Stimulated activated naive CD8-positive, alpha-beta T cell treated with anti-CD3 and anti-CD28 coated beads, Interleukin-15, Interleukin-2, amounts not matched to agents 100 ng/mL and 50 ng/mL, for 24 hours (primary cell): ENCODE results near the gene CYTH1.
A peak's percentile ranks its signal among the peaks of the same experiment; 100 is the strongest.

Source experiments
- H3K27ac Mint-ChIP-seq: one replicate; pipeline ENCODE4 v1.8.0; 2021; ENCODE audit warnings: mild to moderate bottlenecking, mixed read lengths
- H3K27me3 Mint-ChIP-seq: one replicate; pipeline ENCODE4 v1.8.0; 2021; ENCODE audit warnings: mixed read lengths
- H3K36me3 Mint-ChIP-seq: one replicate; pipeline ENCODE4 v1.8.0; 2021; ENCODE audit warnings: low read depth, mixed read lengths
- H3K4me1 Mint-ChIP-seq: one replicate; pipeline ENCODE4 v1.8.0; 2021; ENCODE audit warnings: low read depth, mixed read lengths
- H3K4me3 Mint-ChIP-seq: one replicate; pipeline ENCODE4 v1.8.0; 2021; ENCODE audit warnings: mild to moderate bottlenecking, mixed read lengths
- H3K9me3 Mint-ChIP-seq: one replicate; pipeline ENCODE4 v1.8.0; 2021; ENCODE audit warnings: mixed read lengths

Gene CYTH1

DNA sequence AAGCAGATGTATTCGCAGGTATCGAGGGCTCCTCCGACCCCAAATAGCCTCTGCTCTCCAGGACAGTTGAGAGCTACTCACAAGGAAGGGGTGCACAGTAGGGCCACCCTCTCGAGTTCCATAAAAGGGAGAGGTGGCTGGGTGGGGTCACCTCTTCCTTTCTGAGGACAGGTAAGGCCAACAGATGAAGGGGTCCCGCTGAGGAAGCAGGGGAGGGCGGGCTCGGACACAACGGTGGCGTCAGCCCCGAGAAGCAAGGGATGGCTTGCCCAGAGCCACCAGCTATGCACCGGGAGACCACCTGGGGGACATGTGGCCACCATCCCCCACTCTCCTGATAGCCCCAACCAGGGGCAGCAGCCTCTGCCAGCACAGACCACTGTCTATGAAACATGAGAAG lies 15.1 kb upstream of the CYTH1 start:
- Mint-ChIP-seq H3K27ac (no peak overlapping the region), H3K4me1 (peaks cover 33% of the 10 kb centered on the region)

DNA sequence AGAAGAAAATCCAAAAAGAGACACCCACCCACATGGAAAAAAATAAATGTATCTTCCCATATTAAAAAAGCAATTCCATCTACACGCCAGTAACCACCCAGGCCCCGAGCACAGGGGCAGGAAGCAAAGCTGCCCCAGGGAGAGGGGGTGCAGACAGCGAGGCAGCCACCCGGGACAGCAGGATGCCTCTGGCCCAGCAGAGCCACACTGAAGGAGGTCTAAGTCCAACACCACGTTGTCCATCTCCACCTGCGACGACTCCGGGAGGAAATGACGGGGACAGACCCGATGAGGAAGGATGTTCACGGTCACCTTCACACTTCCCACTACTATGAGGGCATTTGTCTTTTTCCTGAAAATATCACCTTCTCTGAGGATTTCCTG lies 14.4 kb upstream of the CYTH1 start:
- Mint-ChIP-seq H3K27me3 (no peaks in the 10 kb centered on the region), H3K36me3 (peaks cover 80% of the 10 kb centered on the region), H3K27ac (peak overlapping the region; percentile 28), H3K4me3 (no peak overlapping the region), H3K9me3 (no peaks in the 10 kb centered on the region), H3K4me1 (peaks cover 39% of the 10 kb centered on the region)

More for the DNA sequence above, 15.1 kb upstream of the CYTH1 start:
- H3K36me3 Mint-ChIP-seq, result peaks cover 77% of the 10 kb centered on the region
- H3K4me3 Mint-ChIP-seq, result no peak overlapping the region
- no peaks in the 10 kb centered on the region for H3K27me3 Mint-ChIP-seq
- H3K9me3 Mint-ChIP-seq, result no peaks in the 10 kb centered on the region

DNA sequence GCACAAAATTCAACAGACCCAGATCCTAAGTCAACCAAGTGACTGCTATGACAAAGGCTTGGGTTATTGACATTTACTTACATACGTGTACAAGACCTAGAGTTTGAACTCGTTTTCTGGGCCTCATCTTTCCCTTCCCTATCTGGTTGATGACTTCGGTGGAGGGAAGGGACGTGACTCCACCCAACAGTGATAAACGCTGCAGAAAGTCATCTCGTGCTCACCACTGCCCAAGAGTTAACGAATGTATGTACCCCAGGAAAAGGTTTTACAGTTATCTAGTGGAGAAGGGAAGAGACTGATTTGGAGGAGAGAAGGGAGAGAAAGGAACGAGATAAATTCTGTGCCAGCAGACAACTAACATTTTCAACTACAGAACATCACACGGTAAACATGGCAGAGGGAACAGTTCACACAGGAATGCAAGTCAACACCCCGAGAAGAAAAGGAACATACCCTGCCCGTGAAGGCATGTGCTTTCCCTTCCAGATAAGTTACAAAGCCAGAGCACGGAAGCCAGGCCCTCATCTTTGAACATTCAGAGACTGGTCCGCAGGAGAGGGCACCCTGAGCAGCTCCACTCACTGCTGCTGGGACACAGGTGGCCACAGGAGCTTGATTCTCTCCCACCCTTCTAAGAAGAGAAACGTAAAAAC lies 13.9 kb upstream of the CYTH1 start:
- Mint-ChIP-seq H3K9me3 (no peaks in the 10 kb centered on the region), H3K4me3 (no peak overlapping the region), H3K27me3 (no peaks in the 10 kb centered on the region), H3K36me3 (peaks cover 76% of the 10 kb centered on the region), H3K4me1 (peaks cover 41% of the 10 kb centered on the region), H3K27ac (peak overlapping the region; percentile 28)

- Mint-ChIP-seq H3K27me3 (no peaks in the 10 kb centered on the region), H3K36me3 (peaks cover 75% of the 10 kb centered on the region), H3K4me1 (peaks cover 49% of the 10 kb centered on the region), H3K27ac (peak overlapping the region; percentile 19), H3K4me3 (no peak overlapping the region), H3K9me3 (no peaks in the 10 kb centered on the region)
Observed at GRCh38 chr17:78794864-78795640, 13.0 kb upstream of the CYTH1 start.

DNA sequence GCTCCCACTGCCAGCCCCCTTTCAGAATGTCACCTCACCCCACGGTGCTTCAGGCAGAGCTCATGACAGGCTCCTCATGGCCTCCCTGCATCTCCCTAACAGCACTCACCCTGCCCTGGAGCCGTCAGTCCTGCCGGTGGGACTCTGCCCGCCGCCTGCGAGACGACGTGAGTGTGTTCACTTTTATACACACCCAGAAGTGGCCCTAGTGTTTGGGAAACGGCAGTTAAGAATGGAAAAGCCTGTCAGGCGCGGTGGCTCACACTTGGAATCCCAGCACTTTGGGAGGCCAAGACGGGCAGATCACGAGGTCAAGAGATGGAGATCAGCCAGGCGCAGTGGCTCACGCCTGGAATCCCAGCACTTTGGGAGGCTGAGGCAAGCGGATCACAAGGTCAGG lies 12.3 kb upstream of the CYTH1 start:
- Mint-ChIP-seq H3K4me1 (peaks cover 52% of the 10 kb centered on the region), H3K27me3 (no peaks in the 10 kb centered on the region), H3K9me3 (no peaks in the 10 kb centered on the region), H3K27ac (peak overlapping the region; percentile 38), H3K4me3 (no peak overlapping the region), H3K36me3 (peaks cover 69% of the 10 kb centered on the region)

DNA sequence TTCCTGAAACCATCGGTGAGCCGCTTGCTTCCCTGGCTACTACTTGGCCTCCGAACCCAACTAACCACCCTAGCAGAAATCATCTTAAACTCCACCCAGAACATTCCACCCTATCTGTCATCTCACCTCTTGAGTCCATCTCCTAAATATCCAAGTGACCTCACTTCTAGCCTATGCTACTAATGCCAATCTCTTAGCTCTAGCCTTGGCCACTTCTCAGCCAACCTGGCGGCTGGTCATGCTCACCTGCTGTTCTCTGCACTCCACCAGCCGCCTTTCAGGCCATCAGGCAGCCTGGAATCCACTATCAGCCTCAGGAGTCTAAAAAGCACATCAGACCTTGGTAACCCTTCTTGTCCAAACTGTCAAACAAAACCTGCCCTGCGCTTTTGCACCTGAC lies 11.9 kb upstream of the CYTH1 start:
- Mint-ChIP-seq H3K27ac (peak overlapping the region; percentile 38), H3K27me3 (no peaks in the 10 kb centered on the region), H3K9me3 (no peaks in the 10 kb centered on the region), H3K4me1 (peaks cover 50% of the 10 kb centered on the region), H3K36me3 (peaks cover 65% of the 10 kb centered on the region), H3K4me3 (no peak overlapping the region)

GRCh38 chr17:78793415-78793814 lies 11.3 kb upstream of the CYTH1 start:
- peaks cover 46% of the 10 kb centered on the region for H3K4me1 Mint-ChIP-seq
- H3K27ac Mint-ChIP-seq, result no peak overlapping the region
- H3K27me3 Mint-ChIP-seq, result no peaks in the 10 kb centered on the region
- peaks cover 59% of the 10 kb centered on the region for H3K36me3 Mint-ChIP-seq
- no peaks in the 10 kb centered on the region for H3K9me3 Mint-ChIP-seq
- H3K4me3 Mint-ChIP-seq, result no peak overlapping the region

- H3K4me1 Mint-ChIP-seq, result peaks cover 51% of the 10 kb centered on the region
- peak overlapping the region; percentile 23 for H3K27ac Mint-ChIP-seq
- no peak overlapping the region for H3K4me3 Mint-ChIP-seq
- no peaks in the 10 kb centered on the region for H3K27me3 Mint-ChIP-seq
- no peaks in the 10 kb centered on the region for H3K9me3 Mint-ChIP-seq
- H3K36me3 Mint-ChIP-seq, result peaks cover 54% of the 10 kb centered on the region
Observed at GRCh38 chr17:78791840-78792709, 10.0 kb upstream of the CYTH1 start.

DNA sequence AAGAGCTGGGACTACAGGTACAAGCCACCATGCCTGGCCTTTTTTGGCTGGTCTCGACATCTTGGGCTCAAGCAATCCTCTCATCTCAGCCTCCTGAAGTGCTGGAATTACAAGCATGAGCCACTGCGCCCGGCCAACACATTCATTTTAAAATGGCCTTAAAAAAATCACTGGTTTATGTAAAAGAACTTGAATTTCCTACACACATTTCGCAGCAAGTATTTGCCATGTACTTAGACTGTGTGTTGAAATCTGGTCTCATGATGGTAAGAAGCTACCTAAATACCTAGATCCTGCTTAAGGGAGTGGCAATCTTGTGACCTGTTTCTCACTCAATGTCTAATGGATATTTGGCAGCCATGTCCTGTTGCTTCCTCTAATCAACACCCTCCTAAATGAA lies 8.5 kb upstream of the CYTH1 start:
- no peak overlapping the region for H3K4me3 Mint-ChIP-seq

DNA sequence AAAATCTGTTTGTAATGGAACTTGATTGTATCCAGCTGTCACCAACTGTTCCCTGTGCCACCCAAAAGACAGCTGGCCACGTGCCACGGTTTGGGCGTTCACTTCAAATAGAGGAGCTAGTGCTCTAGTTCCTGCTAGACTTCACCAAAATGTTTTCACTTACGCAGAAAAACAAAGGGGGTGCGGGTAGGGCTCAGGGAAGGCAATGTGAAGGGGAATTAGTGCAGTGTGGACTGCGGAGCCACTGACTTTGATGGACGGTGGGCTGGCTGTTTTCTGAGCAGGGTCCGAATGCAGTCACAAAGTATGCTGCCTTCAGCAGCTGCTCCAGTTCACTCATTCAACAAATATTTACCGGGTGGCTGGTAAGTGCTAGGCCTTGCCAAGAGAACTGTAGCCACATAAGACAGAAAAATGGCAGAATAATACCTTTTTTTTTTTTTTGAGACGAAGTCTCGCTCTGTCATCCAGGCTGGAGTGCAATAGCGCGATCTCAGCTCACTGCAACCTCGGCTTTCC lies 7.6 kb upstream of the CYTH1 start:
- peak overlapping the region; percentile 43 for H3K27ac Mint-ChIP-seq
- no peaks in the 10 kb centered on the region for H3K27me3 Mint-ChIP-seq
- H3K4me1 Mint-ChIP-seq, result peaks cover 60% of the 10 kb centered on the region
- no peak overlapping the region for H3K4me3 Mint-ChIP-seq
- H3K36me3 Mint-ChIP-seq, result peaks cover 31% of the 10 kb centered on the region
- no peaks in the 10 kb centered on the region for H3K9me3 Mint-ChIP-seq

More for the DNA sequence above, 8.5 kb upstream of the CYTH1 start:
- no peaks in the 10 kb centered on the region for H3K27me3 Mint-ChIP-seq
- H3K9me3 Mint-ChIP-seq, result no peaks in the 10 kb centered on the region
- H3K36me3 Mint-ChIP-seq, result peaks cover 39% of the 10 kb centered on the region
- H3K4me1 Mint-ChIP-seq, result peaks cover 52% of the 10 kb centered on the region
- H3K27ac Mint-ChIP-seq, result peak overlapping the region; percentile 43

DNA sequence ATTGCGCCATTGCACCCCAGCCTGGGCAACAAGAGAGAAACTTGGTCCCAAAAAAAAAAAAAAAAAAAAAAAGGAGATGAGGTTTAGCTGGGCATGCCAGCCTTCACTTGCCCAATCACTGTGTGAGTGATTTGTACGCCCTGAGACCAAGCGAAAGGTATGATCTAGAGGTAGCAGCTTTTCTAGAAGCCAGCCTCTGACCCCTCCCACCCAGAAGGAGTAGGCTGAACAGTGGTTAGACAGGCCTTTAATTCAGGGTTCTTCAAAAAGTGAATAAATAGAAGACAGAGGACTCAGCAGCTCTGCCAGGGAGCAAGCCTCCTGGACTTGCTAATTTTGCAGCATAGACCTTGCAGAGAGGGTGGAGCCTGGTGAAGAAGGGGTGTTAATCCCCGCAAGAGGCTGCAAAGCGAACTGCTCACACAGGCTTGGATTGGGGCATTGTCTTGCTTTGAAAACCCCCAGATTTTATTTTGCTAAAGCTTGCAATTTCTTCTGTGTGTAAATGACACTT lies 7.1 kb upstream of the CYTH1 start:
- Mint-ChIP-seq H3K4me1 (peaks cover 57% of the 10 kb centered on the region), H3K27me3 (no peaks in the 10 kb centered on the region)

GRCh38 chr17:78788451-78788850 lies 6.4 kb upstream of the CYTH1 start:
- Mint-ChIP-seq H3K27ac (no peak overlapping the region), H3K4me3 (no peak overlapping the region), H3K9me3 (no peaks in the 10 kb centered on the region), H3K4me1 (peaks cover 58% of the 10 kb centered on the region), H3K27me3 (no peaks in the 10 kb centered on the region), H3K36me3 (peaks cover 20% of the 10 kb centered on the region)

More for the DNA sequence above, 7.1 kb upstream of the CYTH1 start:
- Mint-ChIP-seq H3K27ac (peak overlapping the region; percentile 43), H3K9me3 (no peaks in the 10 kb centered on the region), H3K4me3 (no peak overlapping the region), H3K36me3 (peaks cover 27% of the 10 kb centered on the region)

DNA sequence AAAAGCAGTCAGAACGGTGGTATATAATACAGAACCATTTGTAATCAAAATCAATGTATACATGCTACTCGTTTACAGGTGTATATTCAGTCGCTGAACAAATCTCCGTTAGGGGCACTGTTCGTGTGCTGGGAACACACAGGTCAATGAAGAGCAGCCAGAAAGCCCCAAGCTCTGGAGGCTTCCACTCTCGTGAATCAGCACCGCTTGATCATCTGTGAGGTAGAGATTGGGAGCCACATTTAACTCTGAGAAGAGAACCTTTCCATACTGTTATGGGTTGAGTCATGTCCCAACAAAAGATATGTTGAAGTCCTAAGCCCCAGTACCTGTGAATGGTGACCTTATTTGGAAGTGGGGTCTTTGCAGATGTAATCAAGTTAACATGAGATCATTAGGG lies 5.4 kb upstream of the CYTH1 start:
- Mint-ChIP-seq H3K9me3 (no peaks in the 10 kb centered on the region), H3K36me3 (peaks cover 15% of the 10 kb centered on the region), H3K4me1 (peaks cover 59% of the 10 kb centered on the region), H3K4me3 (no peak overlapping the region), H3K27ac (no peak overlapping the region), H3K27me3 (no peaks in the 10 kb centered on the region)

DNA sequence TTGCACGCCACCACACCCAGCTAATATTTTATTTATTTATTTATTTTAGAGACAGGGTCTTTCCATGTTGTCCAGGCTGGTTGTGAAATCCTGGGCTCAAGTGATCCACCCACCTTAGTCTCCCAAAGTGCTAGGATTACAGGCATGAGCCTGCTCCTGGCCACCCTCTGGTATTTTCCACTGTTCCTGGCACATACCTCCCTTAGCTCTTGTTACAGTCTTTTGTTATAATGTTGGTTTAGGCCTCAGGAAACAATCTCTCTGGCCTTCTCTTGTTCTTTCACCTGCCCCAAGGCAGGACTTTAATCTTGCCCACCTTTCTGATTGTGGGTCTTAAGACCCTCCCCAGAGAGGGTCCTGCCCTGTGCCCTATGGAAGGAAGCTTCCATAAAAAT lies 3.6 kb upstream of the CYTH1 start:
- peaks cover 49% of the 10 kb centered on the region for H3K4me1 Mint-ChIP-seq
- H3K9me3 Mint-ChIP-seq, result no peaks in the 10 kb centered on the region
- no peak overlapping the region for H3K4me3 Mint-ChIP-seq
- no peaks in the 10 kb centered on the region for H3K27me3 Mint-ChIP-seq
- peaks cover 8% of the 10 kb centered on the region for H3K36me3 Mint-ChIP-seq
- H3K27ac Mint-ChIP-seq, result peak overlapping the region; percentile 78
